ENCODE results near the gene ZBTB38. TPM values are rescaled to one million over a fixed set of nuclear protein-coding genes. Genes with fewer than 3 reads are reported as not detected.

ZBTB38 gene
- polyA plus RNA-seq, 1 experiment = 97.1 TPM

GRCh38 chr3:141397996-141398395 lies 29.7 kb downstream of the ZBTB38 start:
- ChIA-PET POLR2A (no interaction called here), CTCF (interaction anchor here (0.7 to 1.1 kb wide), 3 partner anchors 9 to 92 kb away, joined by 4 to 8 read pairs (median 4); no protein-coding TSS in a partner anchor)
- H3K27ac ChIP-seq (ENCODE audit: low read depth, low read length) = no peak overlapping the region
- TF ChIP-seq CTCF (IDR thresholded peaks at IDR 0.05; ENCODE audit: low read depth, low read length) = no peak
- no peak for DNase-seq (ENCODE audit: low read depth, low spot score)
- peaks cover 6% of the 10 kb centered on the region; the same call in 1 of the 2 replicates for H3K9me3 ChIP-seq (ENCODE audit: control insufficient read depth, insufficient read depth, low read length)
- H3K27me3 ChIP-seq (ENCODE audit: control insufficient read depth, insufficient read depth, low read length) = no peaks in the 10 kb centered on the region
- no peak overlapping the region for H3K4me3 ChIP-seq (ENCODE audit: low read depth, low read length)

GRCh38 chr3:141399200-141399599 lies 30.9 kb downstream of the ZBTB38 start:
- POLR2A ChIA-PET = no interaction called here
- no peaks in the 10 kb centered on the region for H3K27me3 ChIP-seq (ENCODE audit: control insufficient read depth, insufficient read depth, low read length)
- H3K9me3 ChIP-seq (ENCODE audit: control insufficient read depth, insufficient read depth, low read length) = peaks cover 6% of the 10 kb centered on the region; the same call in 1 of the 2 replicates
- CTCF ChIA-PET = no interaction called here
- no peak for DNase-seq (ENCODE audit: low read depth, low spot score)
- no peak for TF ChIP-seq CTCF (IDR thresholded peaks at IDR 0.05; ENCODE audit: low read depth, low read length)
- H3K27ac ChIP-seq (ENCODE audit: low read depth, low read length) = no peak overlapping the region
- H3K4me3 ChIP-seq (ENCODE audit: low read depth, low read length) = no peak overlapping the region

- no peak for DNase-seq (ENCODE audit: low read depth, low spot score)
- H3K27ac ChIP-seq (ENCODE audit: low read depth, low read length) = peak overlapping the region; percentile 49
- no peak for TF ChIP-seq CTCF (IDR thresholded peaks at IDR 0.05; ENCODE audit: low read depth, low read length)
Measured at GRCh38 chr3:141400073-141400971, 32.0 kb downstream of the ZBTB38 start.

GRCh38 chr3:141401095-141401494 lies 32.8 kb downstream of the ZBTB38 start:
- H3K27me3 ChIP-seq (ENCODE audit: control insufficient read depth, insufficient read depth, low read length) = no peaks in the 10 kb centered on the region
- ChIA-PET POLR2A (interaction anchor here (0.6 to 2.0 kb wide), 4 partner anchors 11 to 169 kb away, joined by 5 to 11 read pairs (median 8); no protein-coding TSS in a partner anchor), CTCF (interaction anchor here (0.7 to 1.0 kb wide), 3 partner anchors 11 to 89 kb away, joined by 3 read pairs; no protein-coding TSS in a partner anchor)
- no peak for TF ChIP-seq CTCF (IDR thresholded peaks at IDR 0.05; ENCODE audit: low read depth, low read length)
- DNase-seq (ENCODE audit: low read depth, low spot score) = no peak
- H3K27ac ChIP-seq (ENCODE audit: low read depth, low read length) = no peak overlapping the region
- H3K9me3 ChIP-seq (ENCODE audit: control insufficient read depth, insufficient read depth, low read length) = peaks cover 6% of the 10 kb centered on the region; the same call in 1 of the 2 replicates
- no peak overlapping the region for H3K4me3 ChIP-seq (ENCODE audit: low read depth, low read length)

More at GRCh38 chr3:141400073-141400971, 32.0 kb downstream of the ZBTB38 start:
- H3K27me3 ChIP-seq (ENCODE audit: control insufficient read depth, insufficient read depth, low read length) = no peaks in the 10 kb centered on the region
- CTCF ChIA-PET = interaction anchor here (0.7 to 1.0 kb wide), 3 partner anchors 12 to 88 kb away, joined by 3 read pairs; no protein-coding TSS in a partner anchor
- H3K4me3 ChIP-seq (ENCODE audit: low read depth, low read length) = no peak overlapping the region
- POLR2A ChIA-PET = interaction anchor here (0.6 to 1.2 kb wide), 2 partner anchors 12 to 168 kb away, joined by 6 to 9 read pairs; no protein-coding TSS in a partner anchor
- H3K9me3 ChIP-seq (ENCODE audit: control insufficient read depth, insufficient read depth, low read length) = peaks cover 6% of the 10 kb centered on the region; the same call in 1 of the 2 replicates
